Measurements from ENCODE around the gene DPP6. TPM values are rescaled to one million over a fixed set of nuclear protein-coding genes. Genes with fewer than 3 reads are reported as not detected.

The DPP6 gene
- total and polyA plus RNA-seq, 2 experiments from 2014 or later = 0.20 to 0.44 TPM

- TF ChIP-seq EZH2 (IDR thresholded peaks at IDR 0.05; ENCODE audit: borderline replicate concordance) = no peak
Observed at GRCh38 chr7:154746571-154747360, 694.6 kb downstream of the DPP6 start.

GRCh38 chr7:154748089-154748786 lies 696.0 kb downstream of the DPP6 start:
- H3K27me3 ChIP-seq = no peaks in the 10 kb centered on the region
- H4K20me1 ChIP-seq (ENCODE audit: insufficient read depth, poor library complexity, severe bottlenecking) = no peaks in the 10 kb centered on the region
- no peak overlapping the region for H3K27ac ChIP-seq
- no peaks in the 10 kb centered on the region for H3K9me2 ChIP-seq (replicated peaks; ENCODE audit: insufficient read depth)
- no peaks in the 10 kb centered on the region for H3K36me3 ChIP-seq (replicated peaks; ENCODE audit: insufficient read depth, low read depth)
- WGBS (ENCODE audit: low lambda C conversion rate, missing lambda C conversion rate) = 88% methylated on average over 26 of the region's 26 CpGs
- no peak for DNase-seq (ENCODE audit: low spot score)
- H3K79me2 ChIP-seq = no peaks in the 10 kb centered on the region
- TF ChIP-seq CTCF (IDR thresholded peaks at IDR 0.05; ENCODE audit: poor library complexity) = no peak
- TF ChIP-seq EZH2phosphoT487 (IDR thresholded peaks at IDR 0.05; ENCODE audit: low read depth, severe bottlenecking, unreplicated experiment) = no peak
- TF ChIP-seq EZH2 (IDR thresholded peaks at IDR 0.05; ENCODE audit: borderline replicate concordance) = no peak
- no peaks in the 10 kb centered on the region for H3K4me1 ChIP-seq (ENCODE audit: insufficient read depth)
- H3K9me3 ChIP-seq (ENCODE audit: low read depth) = no peaks in the 10 kb centered on the region
- no peak overlapping the region for H3K4me3 ChIP-seq
- H2AFZ ChIP-seq = no peak overlapping the region
- no peak overlapping the region for H3K4me2 ChIP-seq

More at GRCh38 chr7:154746571-154747360, 694.6 kb downstream of the DPP6 start:
- H3K9me3 ChIP-seq (ENCODE audit: low read depth) = no peaks in the 10 kb centered on the region
- no peaks in the 10 kb centered on the region for H3K4me1 ChIP-seq (ENCODE audit: insufficient read depth)
- DNase-seq (ENCODE audit: low spot score) = no peak
- H3K9me2 ChIP-seq (replicated peaks; ENCODE audit: insufficient read depth) = no peaks in the 10 kb centered on the region
- no peak overlapping the region for H3K4me3 ChIP-seq
- no peaks in the 10 kb centered on the region for H3K36me3 ChIP-seq (replicated peaks; ENCODE audit: insufficient read depth, low read depth)
- H4K20me1 ChIP-seq (ENCODE audit: insufficient read depth, poor library complexity, severe bottlenecking) = no peaks in the 10 kb centered on the region
- H2AFZ ChIP-seq = no peak overlapping the region
- 72% methylated on average over 5 of the region's 5 CpGs for WGBS (ENCODE audit: low lambda C conversion rate, missing lambda C conversion rate)
- no peak overlapping the region for H3K4me2 ChIP-seq
- no peaks in the 10 kb centered on the region for H3K27me3 ChIP-seq
- H3K27ac ChIP-seq = no peak overlapping the region
- H3K79me2 ChIP-seq = no peaks in the 10 kb centered on the region

- Histone ChIP-seq H3K36me3 (replicated peaks; ENCODE audit: insufficient read depth, low read depth) (no peaks in the 10 kb centered on the region), H3K4me1 (ENCODE audit: insufficient read depth) (no peaks in the 10 kb centered on the region), H3K9me2 (replicated peaks; ENCODE audit: insufficient read depth) (no peaks in the 10 kb centered on the region), H3K9me3 (ENCODE audit: low read depth) (no peaks in the 10 kb centered on the region), H2AFZ (no peak overlapping the region), H3K27me3 (no peaks in the 10 kb centered on the region), H3K4me3 (no peak overlapping the region), H3K4me2 (no peak overlapping the region), H3K27ac (no peak overlapping the region), H4K20me1 (ENCODE audit: insufficient read depth, poor library complexity, severe bottlenecking) (no peaks in the 10 kb centered on the region), H3K79me2 (no peaks in the 10 kb centered on the region)
- WGBS (ENCODE audit: low lambda C conversion rate, missing lambda C conversion rate) = 90% methylated on average over 26 of the region's 27 CpGs
- DNase-seq (ENCODE audit: low spot score) = no peak
- TF ChIP-seq EZH2 (IDR thresholded peaks at IDR 0.05; ENCODE audit: borderline replicate concordance) (no peak), EZH2phosphoT487 (IDR thresholded peaks at IDR 0.05; ENCODE audit: low read depth, severe bottlenecking, unreplicated experiment) (no peak), CTCF (IDR thresholded peaks at IDR 0.05; ENCODE audit: poor library complexity) (no peak)
Observed at GRCh38 chr7:154750353-154750801, 698.2 kb downstream of the DPP6 start.

- Histone ChIP-seq H2AFZ (no peak overlapping the region), H3K27ac (no peak overlapping the region), H3K4me2 (no peak overlapping the region), H4K20me1 (ENCODE audit: insufficient read depth, poor library complexity, severe bottlenecking) (no peaks in the 10 kb centered on the region), H3K36me3 (replicated peaks; ENCODE audit: insufficient read depth, low read depth) (no peaks in the 10 kb centered on the region), H3K79me2 (no peaks in the 10 kb centered on the region), H3K9me3 (ENCODE audit: low read depth) (no peaks in the 10 kb centered on the region), H3K9me2 (replicated peaks; ENCODE audit: insufficient read depth) (no peaks in the 10 kb centered on the region), H3K4me3 (no peak overlapping the region), H3K27me3 (no peaks in the 10 kb centered on the region), H3K4me1 (ENCODE audit: insufficient read depth) (no peaks in the 10 kb centered on the region)
- WGBS (ENCODE audit: low lambda C conversion rate, missing lambda C conversion rate) = 91% methylated on average over 12 of the region's 12 CpGs
- no peak for DNase-seq (ENCODE audit: low spot score)
- no peak for TF ChIP-seq CTCF (IDR thresholded peaks at IDR 0.05; ENCODE audit: poor library complexity)
- no peak for TF ChIP-seq EZH2 (IDR thresholded peaks at IDR 0.05; ENCODE audit: borderline replicate concordance)
- TF ChIP-seq EZH2phosphoT487 (IDR thresholded peaks at IDR 0.05; ENCODE audit: low read depth, severe bottlenecking, unreplicated experiment) = no peak
Observed at GRCh38 chr7:154753226-154753625, 701.0 kb downstream of the DPP6 start.
